Upper lobe of left lung (tissue), 6 donors: Measurements from ENCODE around the gene RNF208. TPM values are rescaled to one million over a fixed set of nuclear protein-coding genes. Genes with fewer than 3 reads are reported as not detected.

Source experiments
- ATAC-seq, 2 donors: fragments of 200-7000 bp; cut with Tn5 transposase; one replicate each; pipeline ENCODE4 v1.9.1; 2022; ENCODE audit warnings: mild to moderate bottlenecking in 2 of 2, moderate library complexity in 2 of 2; ENCODE audit not compliant: low FRiP score in 2 of 2
- DNase-seq, 2 donors: peaks; one replicate each; pipeline ENCODE4 v3.0.0-alpha.2; 2019 to 2020
- H3K27ac ChIP-seq, 4 donors: fragments of 200-600 bp; sonication (generic); one replicate each; pipeline ENCODE4 v1.5.1; 2016 to 2019
- H3K27me3 ChIP-seq, 4 donors: fragments of 200-600 bp; sonication (generic); one replicate each; pipeline ENCODE4 v1.5.1; 2017 to 2019
- H3K36me3 ChIP-seq, 4 donors: fragments of 200-600 bp; sonication (generic); one replicate each; pipeline ENCODE4 v1.5.1; 2016 to 2019
- H3K4me1 ChIP-seq, 4 donors: fragments of 200-600 bp; sonication (generic); one replicate each; pipeline ENCODE4 v1.5.1; 2018 to 2019
- H3K4me3 ChIP-seq, 4 donors: fragments of 200-600 bp; sonication (generic); one replicate each; pipeline ENCODE4 v1.5.1; 2017 to 2019; ENCODE audit warnings: mild to moderate bottlenecking in 2 of 4, moderate library complexity in 1 of 4
- H3K9me3 ChIP-seq, 4 donors: fragments of 200-600 bp; sonication (generic); one replicate each; pipeline ENCODE4 v1.5.1; 2018 to 2019
- CTCF ChIP-seq, 6 experiments: fragments of 450-650 bp in 4 of 6; fragments of 200-600 bp in 2 of 6; sonication (generic) in 2 of 6; IDR thresholded peaks; one replicate each; pipeline ENCODE4 v1.5.1; 2016 to 2019; ENCODE audit warnings: antibody characterized with exemption in 6 of 6
- EP300 ChIP-seq, 4 donors: sonication (generic); formaldehyde crosslinking; IDR thresholded peaks; one replicate each; pipeline ENCODE4 v1.5.1; 2017; ENCODE audit warnings: antibody characterized with exemption in 4 of 4, control low read depth in 2 of 4
- POLR2A ChIP-seq, 4 donors: fragments of 450-650 bp; IDR thresholded peaks; one replicate each; pipeline ENCODE4 v1.5.1; 2016 to 2017; ENCODE audit warnings: antibody characterized with exemption in 4 of 4, mild to moderate bottlenecking in 2 of 4
- POLR2AphosphoS5 ChIP-seq, 2 donors: sonication (generic); formaldehyde crosslinking; IDR thresholded peaks; one replicate each; pipeline ENCODE4 v1.5.1; 2017; ENCODE audit warnings: antibody characterized with exemption in 2 of 2
- WGBS, 2 donors: methylation state at CpG; one replicate each; pipeline ENCODE4 v1.1.5; 2017 to 2018; 5-methylcytosine and 5-hydroxymethylcytosine counted together
- total RNA-seq, 6 donors: library from RNA; depleted of rRNA in 4 of 6; stranded (reverse); fragments of >200 nt in 4 of 6; gene quantifications; one replicate each; pipeline versions ENCODE4 v1.1.0 to v1.2.1, GENCODE V29; 2016 to 2021
- donor health status: DM: no; HTN: no; CAD: no; lungs with moderate emphysema.
- donor health status: DM: no; HTN: yes; CAD: no; lungs with severe emphysema.

The RNF208 gene
- total RNA-seq, 6 donors from 2014 or later, result 2.3 to 12.6 (median 4.5) TPM

- Histone ChIP-seq H3K4me1 (peaks cover 28 to 40% (median 32%) of the 10 kb centered on the region in 4 donors), H3K36me3 (peaks cover 0 to 28% (median 11%) of the 10 kb centered on the region in 4 donors), H3K4me3 (peak overlapping the region in 3 of 4 donors; percentile 24 to 43 (median 31)), H3K27ac (peak overlapping the region; percentile 52 to 74 (median 62)), H3K27me3 (peaks cover 0 to 4% (median 0%) of the 10 kb centered on the region in 4 donors), H3K9me3 (no peaks in the 10 kb centered on the region)
- DNase-seq (peak; percentile 83 to 92), ATAC-seq (peak; percentile 70 to 73)
- WGBS, 2 donors, result 63% methylated on average over 33 of the region's 36 CpGs; no CpG with 5 or more reads in 1 of the 2 donors
- TF ChIP-seq POLR2AphosphoS5 (IDR thresholded peaks at IDR 0.05) (peak; percentile 9 to 43), CTCF (IDR thresholded peaks at IDR 0.05) (no peak), POLR2A (IDR thresholded peaks at IDR 0.05) (peak in 1 of 4 donors; percentile 48), EP300 (IDR thresholded peaks at IDR 0.05) (no peak)
Observed at GRCh38 chr9:137217276-137218211, 4.5 kb downstream of the RNF208 start.

- peak in 1 of 2 donors; percentile 72 for DNase-seq
- peak overlapping the region in 1 of 4 donors; percentile 69 for H3K27ac ChIP-seq
- peaks cover 20 to 31% (median 26%) of the 10 kb centered on the region in 4 donors for H3K4me1 ChIP-seq
- H3K27me3 ChIP-seq, result peaks cover 0 to under 1% (median 0%) of the 10 kb centered on the region in 4 donors
- WGBS, 2 donors, result 96 to 97% methylated on average over 5 to 26 of the region's 30 CpGs
- no peaks in the 10 kb centered on the region for H3K9me3 ChIP-seq
- H3K36me3 ChIP-seq, result peaks cover 0 to 28% (median 11%) of the 10 kb centered on the region in 4 donors
- TF ChIP-seq EP300 (IDR thresholded peaks at IDR 0.05) (no peak), POLR2AphosphoS5 (IDR thresholded peaks at IDR 0.05) (no peak), POLR2A (IDR thresholded peaks at IDR 0.05) (no peak), CTCF (IDR thresholded peaks at IDR 0.05) (no peak)
- no peak for ATAC-seq
- H3K4me3 ChIP-seq, result no peak overlapping the region
Observed at GRCh38 chr9:137216188-137216965, 5.7 kb downstream of the RNF208 start.

- 91 to 92% methylated on average over 7 to 20 of the region's 22 CpGs for WGBS, 2 donors
- Histone ChIP-seq H3K27me3 (no peaks in the 10 kb centered on the region), H3K4me3 (no peak overlapping the region), H3K27ac (no peak overlapping the region), H3K9me3 (no peaks in the 10 kb centered on the region), H3K36me3 (peaks cover 0 to 32% (median 13%) of the 10 kb centered on the region in 4 donors), H3K4me1 (peaks cover 19 to 27% (median 24%) of the 10 kb centered on the region in 4 donors)
- TF ChIP-seq POLR2AphosphoS5 (IDR thresholded peaks at IDR 0.05), result no peak
- TF ChIP-seq EP300 (IDR thresholded peaks at IDR 0.05), result no peak
- TF ChIP-seq CTCF (IDR thresholded peaks at IDR 0.05), result no peak
- TF ChIP-seq POLR2A (IDR thresholded peaks at IDR 0.05), result no peak
- DNase-seq (peak in 1 of 2 donors; percentile 57), ATAC-seq (no peak)
Observed at GRCh38 chr9:137215196-137215986, 6.6 kb downstream of the RNF208 start.

GRCh38 chr9:137214620-137215019, 7.4 kb downstream of the RNF208 start:
- Histone ChIP-seq H3K4me1 (peaks cover 19 to 27% (median 24%) of the 10 kb centered on the region in 4 donors), H3K36me3 (peaks cover 0 to 40% (median 15%) of the 10 kb centered on the region in 4 donors), H3K9me3 (no peaks in the 10 kb centered on the region), H3K27me3 (no peaks in the 10 kb centered on the region), H3K27ac (no peak overlapping the region), H3K4me3 (no peak overlapping the region)
- TF ChIP-seq POLR2AphosphoS5 (IDR thresholded peaks at IDR 0.05), result no peak
- TF ChIP-seq EP300 (IDR thresholded peaks at IDR 0.05), result no peak
- TF ChIP-seq POLR2A (IDR thresholded peaks at IDR 0.05), result no peak
- no peak for TF ChIP-seq CTCF (IDR thresholded peaks at IDR 0.05)
- WGBS, 2 donors, result 95 to 96% methylated on average over 12 to 18 of the region's 19 CpGs
- DNase-seq (peak in 1 of 2 donors; percentile 74), ATAC-seq (no peak)
